Upper lobe of left lung (tissue), 6 donors: Measurements from ENCODE around the gene VLDLR. TPM values are rescaled to one million over a fixed set of nuclear protein-coding genes. Genes with fewer than 3 reads are reported as not detected.

Source experiments
- ATAC-seq, 2 donors: fragments of 200-7000 bp; cut with Tn5 transposase; one replicate each; pipeline ENCODE4 v1.9.1; 2022; ENCODE audit warnings: mild to moderate bottlenecking in 2 of 2, moderate library complexity in 2 of 2; ENCODE audit not compliant: low FRiP score in 2 of 2
- DNase-seq, 2 donors: peaks; one replicate each; pipeline ENCODE4 v3.0.0-alpha.2; 2019 to 2020
- H3K27ac ChIP-seq, 4 donors: fragments of 200-600 bp; sonication (generic); one replicate each; pipeline ENCODE4 v1.5.1; 2016 to 2019
- H3K27me3 ChIP-seq, 4 donors: fragments of 200-600 bp; sonication (generic); one replicate each; pipeline ENCODE4 v1.5.1; 2017 to 2019
- H3K36me3 ChIP-seq, 4 donors: fragments of 200-600 bp; sonication (generic); one replicate each; pipeline ENCODE4 v1.5.1; 2016 to 2019
- H3K4me1 ChIP-seq, 4 donors: fragments of 200-600 bp; sonication (generic); one replicate each; pipeline ENCODE4 v1.5.1; 2018 to 2019
- H3K4me3 ChIP-seq, 4 donors: fragments of 200-600 bp; sonication (generic); one replicate each; pipeline ENCODE4 v1.5.1; 2017 to 2019; ENCODE audit warnings: mild to moderate bottlenecking in 2 of 4, moderate library complexity in 1 of 4
- H3K9me3 ChIP-seq, 4 donors: fragments of 200-600 bp; sonication (generic); one replicate each; pipeline ENCODE4 v1.5.1; 2018 to 2019
- EP300 ChIP-seq, 4 donors: sonication (generic); formaldehyde crosslinking; IDR thresholded peaks; one replicate each; pipeline ENCODE4 v1.5.1; 2017; ENCODE audit warnings: antibody characterized with exemption in 4 of 4, control low read depth in 2 of 4
- POLR2A ChIP-seq, 4 donors: fragments of 450-650 bp; IDR thresholded peaks; one replicate each; pipeline ENCODE4 v1.5.1; 2016 to 2017; ENCODE audit warnings: antibody characterized with exemption in 4 of 4, mild to moderate bottlenecking in 2 of 4
- POLR2AphosphoS5 ChIP-seq, 2 donors: sonication (generic); formaldehyde crosslinking; IDR thresholded peaks; one replicate each; pipeline ENCODE4 v1.5.1; 2017; ENCODE audit warnings: antibody characterized with exemption in 2 of 2
- WGBS, 2 donors: methylation state at CpG; one replicate each; pipeline ENCODE4 v1.1.5; 2017 to 2018; 5-methylcytosine and 5-hydroxymethylcytosine counted together
- total RNA-seq, 6 donors: library from RNA; depleted of rRNA in 4 of 6; stranded (reverse); fragments of >200 nt in 4 of 6; gene quantifications; one replicate each; pipeline versions ENCODE4 v1.1.0 to v1.2.1, GENCODE V29; 2016 to 2021
- TF ChIP-seq, protein P1 (sequence below), 6 experiments: fragments of 450-650 bp in 4 of 6; fragments of 200-600 bp in 2 of 6; sonication (generic) in 2 of 6; IDR thresholded peaks; one replicate each; pipeline ENCODE4 v1.5.1; 2016 to 2019; ENCODE audit warnings: antibody characterized with exemption in 6 of 6
- donor health status: DM: no; HTN: no; CAD: no; lungs with moderate emphysema.
- donor health status: DM: no; HTN: yes; CAD: no; lungs with severe emphysema.

The VLDLR gene
- total RNA-seq, 6 donors from 2014 or later: 3.1 to 25.3 (median 11.9) TPM

DNA sequence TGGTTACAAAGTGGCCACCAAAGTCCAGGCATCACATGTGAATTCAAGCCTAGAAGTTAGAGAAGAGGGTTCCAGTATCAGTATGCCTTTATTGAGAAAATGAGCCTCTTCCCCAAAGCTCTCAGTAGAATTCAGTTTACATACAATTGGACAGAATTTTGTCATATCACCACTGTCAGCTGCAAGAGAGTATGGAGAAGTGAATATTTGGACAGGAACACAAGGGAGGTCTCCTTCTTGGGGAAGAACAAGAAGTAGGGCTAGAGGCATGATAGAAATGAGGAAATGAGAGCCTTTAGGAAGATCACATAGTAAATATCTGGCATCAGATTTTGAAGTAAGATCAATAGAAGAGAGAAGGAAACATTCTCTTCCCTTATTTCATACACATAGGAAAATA is 27.8 kb upstream of the VLDLR start:
- Histone ChIP-seq H3K36me3 (no peaks in the 10 kb centered on the region), H3K27ac (no peak overlapping the region), H3K4me3 (no peak overlapping the region), H3K4me1 (no peaks in the 10 kb centered on the region), H3K9me3 (peaks cover 0 to 14% (median 6%) of the 10 kb centered on the region in 4 donors), H3K27me3 (no peaks in the 10 kb centered on the region)
- DNase-seq: no peak
- TF ChIP-seq, protein P1, sequence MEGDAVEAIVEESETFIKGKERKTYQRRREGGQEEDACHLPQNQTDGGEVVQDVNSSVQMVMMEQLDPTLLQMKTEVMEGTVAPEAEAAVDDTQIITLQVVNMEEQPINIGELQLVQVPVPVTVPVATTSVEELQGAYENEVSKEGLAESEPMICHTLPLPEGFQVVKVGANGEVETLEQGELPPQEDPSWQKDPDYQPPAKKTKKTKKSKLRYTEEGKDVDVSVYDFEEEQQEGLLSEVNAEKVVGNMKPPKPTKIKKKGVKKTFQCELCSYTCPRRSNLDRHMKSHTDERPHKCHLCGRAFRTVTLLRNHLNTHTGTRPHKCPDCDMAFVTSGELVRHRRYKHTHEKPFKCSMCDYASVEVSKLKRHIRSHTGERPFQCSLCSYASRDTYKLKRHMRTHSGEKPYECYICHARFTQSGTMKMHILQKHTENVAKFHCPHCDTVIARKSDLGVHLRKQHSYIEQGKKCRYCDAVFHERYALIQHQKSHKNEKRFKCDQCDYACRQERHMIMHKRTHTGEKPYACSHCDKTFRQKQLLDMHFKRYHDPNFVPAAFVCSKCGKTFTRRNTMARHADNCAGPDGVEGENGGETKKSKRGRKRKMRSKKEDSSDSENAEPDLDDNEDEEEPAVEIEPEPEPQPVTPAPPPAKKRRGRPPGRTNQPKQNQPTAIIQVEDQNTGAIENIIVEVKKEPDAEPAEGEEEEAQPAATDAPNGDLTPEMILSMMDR (IDR thresholded peaks at IDR 0.05): no peak
- no peak for TF ChIP-seq POLR2A (IDR thresholded peaks at IDR 0.05)
- no peak for TF ChIP-seq POLR2AphosphoS5 (IDR thresholded peaks at IDR 0.05)
- no peak for TF ChIP-seq EP300 (IDR thresholded peaks at IDR 0.05)
- ATAC-seq: no peak

DNA sequence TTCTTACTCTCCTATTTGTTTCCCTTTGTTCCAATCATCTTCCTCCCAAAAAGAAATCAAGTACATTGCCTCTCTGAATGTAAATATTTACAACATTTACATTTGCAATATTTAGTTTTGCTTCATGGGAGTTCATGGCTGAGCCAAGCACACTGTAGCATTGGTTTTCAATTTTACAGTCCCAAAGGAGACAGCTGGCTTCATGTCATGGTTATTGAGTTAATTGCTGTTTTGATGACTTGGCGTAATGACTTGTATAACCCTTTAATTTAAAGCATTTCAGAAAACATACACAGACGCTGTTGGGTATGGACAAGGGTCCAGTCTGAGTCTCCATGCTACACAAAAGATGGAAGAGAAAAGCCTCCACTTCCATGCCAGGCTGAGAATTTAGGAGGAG is 25.6 kb upstream of the VLDLR start:
- DNase-seq (no peak), ATAC-seq (no peak)
- Histone ChIP-seq H3K27me3 (no peaks in the 10 kb centered on the region), H3K4me1 (no peaks in the 10 kb centered on the region), H3K9me3 (peaks cover 0 to 14% (median 6%) of the 10 kb centered on the region in 4 donors), H3K4me3 (no peak overlapping the region), H3K27ac (no peak overlapping the region), H3K36me3 (no peaks in the 10 kb centered on the region)
- no peak for TF ChIP-seq POLR2A (IDR thresholded peaks at IDR 0.05)
- TF ChIP-seq, protein P1 (IDR thresholded peaks at IDR 0.05): no peak
- no peak for TF ChIP-seq EP300 (IDR thresholded peaks at IDR 0.05)
- TF ChIP-seq POLR2AphosphoS5 (IDR thresholded peaks at IDR 0.05): no peak
- WGBS, 2 donors: 68 to 95% methylated on average over 2 of the region's 2 CpGs

DNA sequence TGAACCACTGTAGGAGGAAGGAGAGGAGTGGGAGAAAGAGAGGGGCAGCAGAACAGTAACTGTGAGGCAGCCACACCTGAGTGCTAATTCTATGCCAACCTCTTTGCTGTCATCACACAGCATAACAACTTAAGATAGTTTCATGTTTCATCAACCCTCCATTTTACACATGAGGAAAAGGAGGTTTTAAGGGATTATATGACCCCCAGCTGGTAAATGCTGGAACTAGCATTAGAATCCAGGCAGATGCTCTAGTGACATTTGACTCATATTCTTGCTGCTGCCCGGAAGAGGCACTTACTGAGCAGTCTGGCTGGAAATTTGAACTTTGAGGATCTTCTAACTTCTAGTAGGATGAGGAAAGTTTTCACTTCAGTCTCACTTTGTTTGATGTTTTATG is 24.1 kb upstream of the VLDLR start:
- WGBS, 2 donors: 63 to 84% methylated on average over 1 of the region's 1 CpG
- DNase-seq: no peak
- Histone ChIP-seq H3K27me3 (no peaks in the 10 kb centered on the region), H3K4me3 (no peak overlapping the region), H3K4me1 (peaks cover 0 to under 1% (median 0%) of the 10 kb centered on the region in 4 donors), H3K27ac (no peak overlapping the region), H3K36me3 (no peaks in the 10 kb centered on the region), H3K9me3 (peaks cover 0 to 2% (median 0%) of the 10 kb centered on the region in 4 donors)
- TF ChIP-seq EP300 (IDR thresholded peaks at IDR 0.05) (no peak), POLR2A (IDR thresholded peaks at IDR 0.05) (no peak), POLR2AphosphoS5 (IDR thresholded peaks at IDR 0.05) (no peak)
- TF ChIP-seq, protein P1 (IDR thresholded peaks at IDR 0.05): no peak
- ATAC-seq: no peak

DNA sequence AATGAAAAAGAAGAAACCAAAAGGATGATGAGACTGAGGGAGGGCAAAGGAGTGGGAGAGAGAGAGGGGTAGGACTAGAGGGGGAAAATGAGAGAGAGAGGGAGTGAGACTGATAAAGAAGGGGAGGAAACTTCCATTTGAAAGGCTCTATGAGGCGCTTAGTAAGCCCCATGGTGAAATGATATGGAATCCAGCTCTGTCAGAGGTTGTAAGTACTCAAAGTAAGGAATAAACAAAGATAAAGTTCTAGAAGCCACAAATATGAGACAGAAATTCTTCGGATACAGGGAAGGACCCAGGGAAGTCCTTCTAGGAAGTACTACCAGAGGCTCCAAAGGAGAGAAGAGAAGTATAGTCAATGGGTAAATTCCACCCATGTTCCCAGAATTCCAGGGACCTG is 21.7 kb upstream of the VLDLR start:
- no peaks in the 10 kb centered on the region for H3K36me3 ChIP-seq
- DNase-seq: no peak
- 71 to 75% methylated on average over 2 of the region's 2 CpGs for WGBS, 2 donors
- H3K9me3 ChIP-seq: no peaks in the 10 kb centered on the region
- no peak for TF ChIP-seq POLR2AphosphoS5 (IDR thresholded peaks at IDR 0.05)
- no peak for TF ChIP-seq EP300 (IDR thresholded peaks at IDR 0.05)
- TF ChIP-seq, protein P1 (IDR thresholded peaks at IDR 0.05): no peak
- no peak for TF ChIP-seq POLR2A (IDR thresholded peaks at IDR 0.05)
- peaks cover 0 to 3% (median 0%) of the 10 kb centered on the region in 4 donors for H3K4me1 ChIP-seq
- ATAC-seq: no peak
- no peak overlapping the region for H3K4me3 ChIP-seq
- H3K27me3 ChIP-seq: no peaks in the 10 kb centered on the region
- no peak overlapping the region for H3K27ac ChIP-seq

DNA sequence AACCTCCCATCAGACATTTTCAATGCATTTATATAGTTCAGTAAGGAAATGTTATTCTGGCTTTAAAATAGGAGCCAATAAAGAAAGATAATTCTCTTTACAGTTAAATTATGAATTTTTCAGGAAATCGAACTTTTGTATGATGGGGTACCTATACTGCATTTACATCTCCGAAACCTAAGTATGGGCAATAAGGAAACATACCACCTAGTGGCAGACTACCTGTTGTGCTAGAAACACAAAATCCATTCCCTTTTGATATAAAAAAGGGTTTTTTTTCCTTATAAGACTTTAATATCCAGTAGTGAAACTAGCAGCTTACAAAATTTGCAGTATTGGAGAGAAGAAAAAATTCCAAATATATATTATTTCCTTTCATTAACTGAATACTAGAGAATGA is 21.3 kb upstream of the VLDLR start:
- no peaks in the 10 kb centered on the region for H3K36me3 ChIP-seq
- H3K27me3 ChIP-seq: no peaks in the 10 kb centered on the region
- no peaks in the 10 kb centered on the region for H3K9me3 ChIP-seq
- TF ChIP-seq POLR2AphosphoS5 (IDR thresholded peaks at IDR 0.05) (no peak), POLR2A (IDR thresholded peaks at IDR 0.05) (no peak), EP300 (IDR thresholded peaks at IDR 0.05) (no peak)
- TF ChIP-seq, protein P1 (IDR thresholded peaks at IDR 0.05): no peak
- 87 to 90% methylated on average over 2 of the region's 2 CpGs for WGBS, 2 donors
- no peak for DNase-seq
- ATAC-seq: no peak
- H3K4me3 ChIP-seq: no peak overlapping the region
- no peak overlapping the region for H3K27ac ChIP-seq
- peaks cover 0 to 3% (median 0%) of the 10 kb centered on the region in 4 donors for H3K4me1 ChIP-seq
